Sigmoid colon (tissue), 4 donors: Measurements from ENCODE around the gene NANOS2.

Experiments used
- CTCF ChIP-seq, 4 experiments: fragments of 450-650 bp in 3 of 4; fragments of 200-600 bp in 1 of 4; IDR thresholded peaks; one replicate each; pipeline ENCODE4 v1.5.1; 2016 to 2019; ENCODE audit warnings: antibody characterized with exemption in 4 of 4, mild to moderate bottlenecking in 3 of 4, moderate library complexity in 2 of 4
- POLR2AphosphoS5 ChIP-seq, 4 donors: sonication (generic); formaldehyde crosslinking; IDR thresholded peaks; one replicate each; pipeline ENCODE4 v1.6.1; 2017; ENCODE audit warnings: antibody characterized with exemption in 4 of 4

DNA sequence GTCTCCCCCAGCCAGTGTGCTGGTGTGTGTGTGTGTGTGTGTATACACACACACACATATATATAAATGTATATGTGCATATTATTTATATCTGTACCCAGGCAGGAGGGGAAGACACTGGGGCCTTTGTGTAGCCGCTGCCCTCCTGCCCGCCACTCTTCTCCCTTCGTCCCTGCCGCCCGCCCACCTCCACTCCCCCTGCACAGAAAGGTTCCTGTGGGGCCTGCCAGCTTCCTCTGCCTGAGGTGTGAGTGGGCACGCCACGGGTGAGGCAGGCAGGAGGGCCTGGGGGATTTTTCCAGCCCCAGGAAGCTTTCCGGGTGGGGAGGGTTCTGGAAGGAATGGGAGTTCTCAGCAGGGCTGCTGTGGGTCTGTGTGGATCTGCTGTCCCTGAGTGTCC is 35.5 kb downstream of the NANOS2 start:
- TF ChIP-seq CTCF (IDR thresholded peaks at IDR 0.05) (no peak), POLR2AphosphoS5 (IDR thresholded peaks at IDR 0.05) (no peak)
